IMR-90 (cell line): ENCODE data around the gene C5.

ENCODE experiments used
- POLR2A ChIP-seq: IDR thresholded peaks from 2 replicates; pipeline ENCODE4 v1.6.1; 2012; ENCODE audit warnings: mild to moderate bottlenecking, low read depth, low read length
- TF ChIP-seq, protein P1 (sequence below): conservative IDR thresholded peaks from 2 replicates; pipeline ENCODE4 v1.5.1; 2012; ENCODE audit warnings: mild to moderate bottlenecking, low read depth, low read length, improper control_type of control experiment
- TF ChIP-seq, protein P2 (sequence below): fragments of 150-350 bp; IDR thresholded peaks from 2 replicates; pipeline ENCODE4 v1.6.1; 2017; ENCODE audit warnings: mild to moderate bottlenecking, antibody characterized with exemption, low read length, low read depth

DNA sequence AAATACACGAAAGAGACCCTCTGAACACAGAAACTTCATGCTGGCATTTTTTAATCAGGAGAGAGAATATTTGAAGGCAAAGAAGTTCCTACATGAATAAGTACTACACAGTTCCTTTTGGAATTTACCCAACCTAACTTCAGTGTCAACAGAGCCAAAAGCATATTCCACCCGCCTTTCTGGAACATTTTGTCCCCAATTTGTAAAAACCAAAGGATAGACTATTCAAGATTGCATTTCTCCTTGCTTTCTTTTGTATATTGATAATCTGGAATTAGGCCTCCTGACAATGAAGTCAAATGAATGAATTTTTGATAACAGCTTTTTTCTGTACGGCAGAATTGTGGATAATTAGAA, 84.1 kb downstream of the C5 start:
- TF ChIP-seq, protein P1, sequence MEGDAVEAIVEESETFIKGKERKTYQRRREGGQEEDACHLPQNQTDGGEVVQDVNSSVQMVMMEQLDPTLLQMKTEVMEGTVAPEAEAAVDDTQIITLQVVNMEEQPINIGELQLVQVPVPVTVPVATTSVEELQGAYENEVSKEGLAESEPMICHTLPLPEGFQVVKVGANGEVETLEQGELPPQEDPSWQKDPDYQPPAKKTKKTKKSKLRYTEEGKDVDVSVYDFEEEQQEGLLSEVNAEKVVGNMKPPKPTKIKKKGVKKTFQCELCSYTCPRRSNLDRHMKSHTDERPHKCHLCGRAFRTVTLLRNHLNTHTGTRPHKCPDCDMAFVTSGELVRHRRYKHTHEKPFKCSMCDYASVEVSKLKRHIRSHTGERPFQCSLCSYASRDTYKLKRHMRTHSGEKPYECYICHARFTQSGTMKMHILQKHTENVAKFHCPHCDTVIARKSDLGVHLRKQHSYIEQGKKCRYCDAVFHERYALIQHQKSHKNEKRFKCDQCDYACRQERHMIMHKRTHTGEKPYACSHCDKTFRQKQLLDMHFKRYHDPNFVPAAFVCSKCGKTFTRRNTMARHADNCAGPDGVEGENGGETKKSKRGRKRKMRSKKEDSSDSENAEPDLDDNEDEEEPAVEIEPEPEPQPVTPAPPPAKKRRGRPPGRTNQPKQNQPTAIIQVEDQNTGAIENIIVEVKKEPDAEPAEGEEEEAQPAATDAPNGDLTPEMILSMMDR: no peak
- no peak for TF ChIP-seq POLR2A
- TF ChIP-seq, protein P2, sequence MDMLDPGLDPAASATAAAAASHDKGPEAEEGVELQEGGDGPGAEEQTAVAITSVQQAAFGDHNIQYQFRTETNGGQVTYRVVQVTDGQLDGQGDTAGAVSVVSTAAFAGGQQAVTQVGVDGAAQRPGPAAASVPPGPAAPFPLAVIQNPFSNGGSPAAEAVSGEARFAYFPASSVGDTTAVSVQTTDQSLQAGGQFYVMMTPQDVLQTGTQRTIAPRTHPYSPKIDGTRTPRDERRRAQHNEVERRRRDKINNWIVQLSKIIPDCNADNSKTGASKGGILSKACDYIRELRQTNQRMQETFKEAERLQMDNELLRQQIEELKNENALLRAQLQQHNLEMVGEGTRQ: no peak
